GM19455 (cell line): Measurements from ENCODE around the gene METTL3.
"Not testable (repeated sequence)": the region's sequence is repeated elsewhere in the genome, so short reads cannot be mapped to it uniquely, and the experiment has no call there.

Source experiments
- ATAC-seq: cut with Tn5 transposase; IDR thresholded peaks from one replicate; pipeline ENCODE4 v1.9.1; 2021; ENCODE audit not compliant: unreplicated experiment

METTL3 gene

DNA sequence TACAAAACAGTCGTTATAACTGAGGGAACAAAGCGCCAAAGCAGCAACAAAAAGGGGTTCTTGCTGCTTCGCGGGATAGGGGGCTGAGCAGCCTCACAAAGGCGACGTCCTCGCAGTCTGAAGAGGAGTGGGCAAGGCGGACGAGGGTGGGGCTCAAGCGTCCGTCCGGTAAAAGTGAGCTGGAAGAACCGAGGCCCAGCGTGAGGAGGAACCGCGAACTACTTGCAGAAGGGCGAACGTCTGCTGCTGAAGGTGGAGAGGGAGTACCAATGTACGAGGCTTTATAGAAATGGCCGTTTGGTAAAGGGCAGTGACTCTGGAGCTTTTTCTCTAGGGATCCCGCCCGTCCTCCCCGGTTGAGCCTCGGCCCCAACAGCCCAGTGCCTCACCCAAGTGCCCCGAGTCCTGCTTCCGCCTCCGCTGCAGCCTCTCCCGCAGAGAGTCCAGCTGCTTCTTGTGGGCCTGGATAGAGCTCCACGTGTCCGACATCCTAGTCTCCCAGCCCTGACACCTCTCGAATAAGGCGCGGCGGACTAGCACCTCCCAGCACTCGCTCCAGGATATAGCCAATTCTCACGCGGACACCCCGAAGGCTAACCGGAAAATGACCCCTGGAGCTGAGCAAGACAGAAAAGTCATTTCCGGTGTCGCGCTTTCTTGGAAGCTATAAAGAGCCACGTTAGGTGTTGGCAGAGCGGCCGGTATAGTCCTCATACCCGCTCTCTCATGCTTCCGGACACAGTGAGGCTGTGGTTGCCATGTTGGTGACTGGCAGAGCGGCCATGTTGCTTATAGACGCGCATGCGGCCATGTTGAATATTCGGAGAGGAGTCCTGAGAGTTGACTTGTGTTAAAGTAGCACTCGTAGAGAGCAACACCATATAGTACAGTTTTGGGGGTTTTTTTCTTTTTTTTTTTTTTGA, at the start of gene METTL3:
Gene METTL3, minus strand, starts transcription at position 606 of the 923 bp plus-strand sequence. Its CDS starts 117 bp downstream, at position 489.
- ATAC-seq, result peak; percentile 98

DNA sequence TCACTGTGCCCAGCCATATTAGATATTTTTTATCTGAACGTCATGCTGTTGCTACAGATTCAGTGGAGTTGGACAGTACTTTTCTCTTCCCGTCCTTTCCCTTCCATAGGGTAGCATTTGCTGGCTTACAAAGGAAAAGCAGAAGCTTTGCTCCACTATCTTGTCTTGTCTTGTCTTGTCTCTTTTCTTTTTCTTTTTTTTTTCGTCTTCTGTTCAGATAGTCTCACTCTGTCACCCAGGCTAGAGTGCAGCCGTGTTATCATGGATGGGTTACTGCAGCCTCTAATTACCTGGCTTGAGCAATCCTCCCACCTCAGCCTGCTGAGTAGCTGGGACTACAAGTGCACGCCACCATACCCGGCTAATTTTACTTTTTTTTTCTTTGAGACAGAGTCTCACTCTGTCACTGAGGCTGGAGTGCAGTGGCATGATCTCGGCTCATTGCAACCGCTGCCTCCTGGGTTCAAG, 47.6 kb upstream of the METTL3 start:
- ATAC-seq, result no peak

DNA sequence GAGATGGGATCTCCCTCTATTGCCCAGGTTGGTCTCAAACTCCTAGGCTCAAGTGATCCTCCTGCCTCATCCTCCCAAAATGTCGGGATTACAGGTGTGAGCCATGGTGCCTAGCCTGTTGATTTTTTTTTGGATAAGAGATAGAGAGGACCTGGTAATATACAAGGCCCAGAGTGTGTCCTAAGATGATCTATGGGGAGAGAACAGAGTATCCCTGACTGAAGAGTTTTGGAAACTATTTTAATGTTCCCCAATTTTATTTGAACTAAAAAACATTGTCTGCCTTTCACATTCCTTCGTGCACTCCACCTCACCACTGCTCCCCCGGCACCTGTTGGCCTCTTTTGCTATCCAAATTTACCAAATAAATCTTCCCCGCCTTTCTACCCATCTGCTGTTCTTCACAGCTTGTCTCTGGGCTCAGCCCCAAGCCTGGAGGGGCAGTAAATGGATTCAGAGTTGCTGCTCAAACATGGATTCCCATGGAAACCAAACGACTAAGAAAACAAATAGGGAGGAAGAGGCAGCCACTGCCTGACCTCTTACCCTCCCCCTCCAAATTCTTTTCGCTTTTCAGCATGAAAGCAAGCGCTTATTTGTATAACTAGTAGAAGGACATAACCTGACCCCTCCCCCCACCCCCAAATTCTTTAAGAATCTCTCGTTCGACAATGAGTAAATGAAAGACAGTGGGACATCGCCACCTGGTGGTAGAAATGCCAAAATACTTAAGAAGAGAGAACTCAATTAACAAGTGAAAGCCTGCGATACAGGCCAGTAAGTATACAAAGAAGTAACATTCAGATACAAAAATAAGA, 46.2 kb upstream of the METTL3 start:
- ATAC-seq, result no peak

DNA sequence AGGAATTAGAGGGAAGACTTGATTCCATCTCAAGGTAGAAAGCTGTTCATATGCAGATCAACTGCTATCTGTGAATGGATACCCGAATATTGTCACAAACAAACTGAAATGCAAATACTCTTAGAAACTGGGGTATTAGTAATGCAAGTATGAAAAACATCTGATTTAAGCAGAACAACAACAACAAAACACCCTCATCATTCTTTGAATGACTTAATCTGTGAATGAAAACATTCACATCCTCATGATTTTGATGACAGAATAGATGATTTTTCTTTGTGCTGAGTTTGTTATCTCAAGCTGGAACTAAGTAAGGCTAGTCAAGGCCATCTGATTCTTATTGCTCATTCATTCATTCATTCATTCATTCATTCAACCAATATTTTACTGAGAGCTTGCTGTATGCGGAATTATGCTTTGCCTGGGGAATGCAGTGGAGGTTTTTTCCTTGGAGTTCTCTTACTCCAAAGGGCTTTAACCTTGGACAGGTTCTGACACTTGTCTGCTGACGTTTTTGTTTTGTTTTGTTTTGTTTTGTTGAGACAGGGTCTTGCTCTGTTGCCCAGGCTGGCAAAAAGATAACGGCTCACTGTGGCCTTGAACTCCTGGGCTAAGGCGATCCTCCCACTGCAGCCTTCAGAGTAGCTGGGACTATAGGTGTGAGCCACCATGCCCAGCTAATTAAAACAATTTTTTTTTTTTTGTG, 45.4 kb upstream of the METTL3 start:
- ATAC-seq, result no peak

DNA sequence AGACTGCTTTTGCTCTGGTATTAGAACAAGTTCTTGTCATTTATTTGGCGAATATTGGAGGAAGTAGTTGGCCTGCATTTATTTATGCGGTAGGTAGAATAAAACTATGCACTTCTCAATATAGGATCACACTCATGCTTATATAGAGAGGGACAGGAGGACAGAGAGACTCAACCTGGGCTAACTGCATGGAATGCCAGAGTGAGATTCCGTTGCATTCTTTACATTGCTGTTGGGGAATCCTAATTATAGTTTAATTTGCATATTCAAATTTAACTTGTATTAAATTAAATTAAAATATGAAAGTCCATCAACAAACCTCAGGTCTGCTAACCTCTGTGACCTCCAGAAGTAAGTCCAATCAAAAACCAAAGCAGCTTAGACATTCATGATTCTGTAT, 42.1 kb upstream of the METTL3 start:
- ATAC-seq, result no peak

DNA sequence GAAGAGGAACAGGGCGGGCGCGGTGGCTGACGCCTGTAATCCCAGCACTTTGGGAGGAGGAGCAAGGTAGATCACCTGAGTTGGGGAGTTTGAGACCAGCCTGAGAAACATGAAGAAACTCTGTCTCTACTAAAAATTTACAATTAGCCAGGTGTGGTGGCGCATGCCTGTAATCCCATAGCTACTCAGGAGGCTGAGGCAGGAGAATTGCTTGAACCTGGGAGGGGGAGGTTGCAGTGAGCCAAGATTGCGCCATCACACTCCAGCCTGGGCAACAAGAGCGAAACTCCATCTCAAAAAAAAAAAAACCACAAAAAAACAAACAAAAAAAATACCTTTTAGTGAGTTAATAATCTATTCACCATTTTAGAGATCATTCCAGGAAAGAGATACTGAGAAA, 33.4 kb upstream of the METTL3 start:
- ATAC-seq, result not testable (repeated sequence)

DNA sequence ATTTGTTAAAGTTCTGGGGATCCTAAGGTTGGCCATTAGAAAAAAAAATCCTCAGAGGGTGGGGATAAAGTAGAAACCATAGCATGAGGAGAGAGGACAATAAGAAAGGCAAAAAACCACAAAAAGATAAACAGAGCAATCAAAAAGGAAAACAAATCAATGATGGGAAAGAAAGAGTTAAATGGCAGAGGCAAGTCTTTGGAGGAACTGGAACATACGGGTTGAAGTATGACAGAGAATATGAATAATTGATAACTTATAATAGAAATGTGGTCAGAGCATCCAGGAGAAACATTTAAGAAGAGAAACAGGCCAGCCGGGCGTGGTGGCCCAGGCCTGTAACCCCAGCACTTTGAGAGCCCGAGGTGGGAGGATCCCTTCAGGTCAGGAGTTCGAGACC, 32.8 kb upstream of the METTL3 start:
- no peak for ATAC-seq

DNA sequence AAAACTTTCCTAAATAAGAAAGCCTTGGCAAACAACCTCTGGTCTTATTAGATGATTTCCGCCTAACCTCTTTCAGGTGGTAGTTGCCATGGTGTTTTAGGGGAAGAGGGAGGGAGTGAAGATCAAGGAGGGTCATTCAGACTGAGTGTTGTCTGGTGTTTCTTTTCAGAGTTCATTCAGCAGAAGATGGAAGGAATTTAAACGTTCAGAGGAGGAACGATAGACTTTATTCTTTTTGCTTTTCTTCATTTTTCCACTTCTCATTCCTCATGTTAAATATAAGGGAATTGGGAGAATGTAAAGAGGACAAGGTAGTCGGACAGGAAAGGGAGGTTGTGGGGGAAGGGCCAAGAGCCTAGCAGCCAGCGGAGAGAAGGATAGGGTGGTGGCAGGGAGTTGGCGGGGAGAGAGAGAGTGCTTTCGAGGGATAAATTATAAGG, 32.4 kb upstream of the METTL3 start:
- ATAC-seq, result no peak

DNA sequence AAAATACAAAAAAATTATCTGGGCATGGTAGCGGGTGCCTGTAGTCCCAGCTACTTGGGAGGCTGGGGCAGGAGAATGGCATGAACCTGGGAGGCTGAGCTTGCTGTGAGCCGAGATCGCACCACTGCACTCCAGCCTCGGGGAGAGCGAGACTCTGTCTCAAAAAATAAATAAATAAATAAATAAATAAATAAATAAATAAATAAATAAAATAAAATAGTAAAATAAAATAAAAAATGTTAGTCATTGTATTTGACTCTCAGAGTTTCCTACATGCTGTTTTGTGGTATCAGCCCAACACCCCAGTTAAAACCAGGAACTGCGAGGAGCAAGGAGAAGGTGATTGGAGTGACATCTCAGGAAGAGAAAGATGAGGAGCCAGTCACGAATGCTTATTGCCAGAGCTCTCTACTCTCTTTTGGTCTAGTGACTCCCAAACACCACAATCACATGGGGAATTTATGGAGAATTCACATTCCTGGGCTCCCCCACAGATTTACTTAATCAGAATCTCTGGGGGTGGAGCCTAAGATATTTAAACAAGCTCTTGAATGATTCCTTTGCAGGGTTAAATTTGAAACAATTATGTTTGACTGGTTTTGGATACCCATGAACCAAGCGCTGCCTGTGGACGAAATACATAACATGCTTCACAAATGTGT, 30.4 kb upstream of the METTL3 start:
- ATAC-seq, result no peak

DNA sequence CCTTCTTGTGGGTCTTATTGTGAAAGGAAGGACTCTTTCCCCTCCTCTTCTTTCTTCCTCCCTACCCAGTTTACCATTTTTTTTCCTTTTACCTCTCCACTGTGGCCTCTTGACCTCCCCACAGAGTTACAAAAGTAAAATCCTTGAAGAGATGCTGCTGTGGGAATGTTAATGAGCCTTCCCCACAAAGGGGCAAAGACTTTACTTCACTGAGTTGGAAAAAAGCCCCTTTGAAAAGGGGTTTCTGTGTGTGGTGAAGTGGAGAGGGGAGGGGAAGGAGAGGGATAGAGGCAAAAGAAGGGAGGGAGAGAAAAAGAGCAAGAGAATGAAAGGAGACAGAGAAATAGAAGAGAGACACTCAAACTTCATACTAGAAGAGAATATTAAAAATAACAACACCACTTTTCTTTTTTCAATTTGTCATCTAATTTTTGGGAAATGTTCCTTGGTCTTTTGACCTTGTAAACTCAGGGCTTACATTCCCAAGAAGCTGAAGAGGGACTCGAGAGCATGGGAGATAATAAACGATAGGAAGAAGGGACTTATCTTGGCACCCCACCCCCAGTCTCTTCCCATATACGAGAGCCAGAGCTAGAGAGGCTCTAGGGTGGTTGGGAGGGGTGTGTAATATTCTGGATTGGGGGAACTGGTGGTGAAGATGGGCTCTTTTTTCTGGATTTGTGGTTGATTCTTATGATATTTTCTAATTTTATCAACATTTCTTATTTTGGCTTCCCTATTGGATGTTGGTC, 28.2 kb upstream of the METTL3 start:
- ATAC-seq, result no peak

DNA sequence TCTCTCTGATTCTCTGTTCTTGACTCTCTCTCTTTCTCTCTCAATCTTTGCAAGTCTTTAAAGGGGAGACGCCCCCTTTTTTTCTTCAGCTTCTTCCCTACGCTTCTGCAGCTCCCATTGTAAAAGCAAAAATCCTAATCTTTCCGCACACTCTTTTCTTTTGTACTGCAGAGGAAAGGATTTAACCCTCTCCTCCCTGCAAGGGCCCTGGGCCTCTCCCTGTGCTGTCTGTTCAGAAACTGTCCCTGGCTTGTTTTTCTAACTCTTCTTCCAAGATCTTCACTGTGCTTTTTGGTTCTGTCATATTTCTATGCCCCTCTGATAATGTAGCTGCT, 25.9 kb upstream of the METTL3 start:
- ATAC-seq, result no peak

DNA sequence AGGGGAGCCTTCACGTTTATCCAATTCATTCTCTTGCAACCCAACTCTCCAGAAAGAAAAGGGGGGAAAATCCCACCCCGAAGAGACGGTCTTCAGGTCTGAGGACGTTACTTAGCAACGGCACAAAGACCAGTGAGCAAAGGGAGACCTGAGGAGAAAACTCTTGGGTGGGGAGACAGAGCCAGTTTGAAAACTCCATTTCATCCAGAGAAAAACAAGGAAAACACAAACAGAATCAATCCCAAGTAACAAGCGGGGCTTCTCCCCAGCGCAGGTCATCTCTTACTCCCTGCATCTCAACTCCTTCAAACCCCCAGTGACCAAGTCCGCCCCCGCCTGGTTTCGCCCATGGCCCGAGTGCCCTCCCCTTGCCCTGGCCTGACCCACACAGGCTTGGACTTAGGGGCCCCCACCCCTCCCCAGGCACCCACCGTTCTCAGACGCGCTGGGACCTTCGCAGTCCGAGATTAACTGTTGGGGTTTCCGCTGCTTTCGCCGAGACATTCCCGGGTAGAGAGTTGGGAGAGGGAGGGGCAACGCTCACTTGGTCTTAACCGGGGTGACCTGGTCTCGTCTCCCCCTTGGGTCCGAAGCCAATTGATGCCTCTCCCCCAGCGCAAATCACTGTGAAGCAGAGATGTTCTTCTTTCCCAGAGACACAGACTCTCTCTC, 25.4 kb upstream of the METTL3 start:
- no peak for ATAC-seq

DNA sequence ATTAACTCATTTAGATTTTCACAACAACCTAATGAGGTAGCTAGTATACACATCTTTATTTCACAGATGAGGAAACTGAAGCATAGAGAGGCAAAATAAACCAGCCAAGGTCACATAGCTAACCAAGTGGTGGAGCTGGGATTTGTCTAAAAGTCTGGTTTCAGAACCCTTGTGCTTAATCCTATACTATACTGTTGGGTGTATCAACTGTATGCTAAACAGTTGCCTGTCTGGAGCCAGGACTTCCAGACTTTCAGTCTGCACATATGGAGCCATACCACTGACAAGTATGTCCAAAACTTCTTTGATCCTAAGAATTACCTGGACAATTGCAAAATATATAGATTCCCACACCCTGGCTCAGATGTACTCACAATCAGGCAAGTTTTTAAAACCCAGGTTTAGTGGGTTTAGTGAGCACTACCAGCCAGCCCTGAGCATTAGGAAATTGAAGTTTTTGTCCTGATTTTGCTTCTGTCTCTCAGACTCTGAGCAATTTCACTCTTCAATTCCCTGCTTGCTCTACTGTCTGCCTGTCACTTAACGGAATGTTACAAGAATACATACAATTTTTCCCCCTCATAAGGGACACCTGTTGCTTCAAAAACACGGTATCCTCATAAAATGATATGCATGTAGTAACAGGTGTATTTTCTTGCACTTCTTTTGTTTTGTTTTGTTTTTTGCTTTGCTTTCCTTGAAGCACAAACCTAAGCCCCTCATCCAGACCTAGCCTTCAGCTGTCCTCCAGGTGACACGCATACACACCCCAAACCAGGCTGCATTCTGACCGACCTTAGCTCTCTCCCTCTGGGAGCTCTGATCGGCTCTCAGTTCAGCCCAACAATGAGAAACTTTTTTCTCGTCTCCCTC, 24.6 kb upstream of the METTL3 start:
- ATAC-seq, result no peak

DNA sequence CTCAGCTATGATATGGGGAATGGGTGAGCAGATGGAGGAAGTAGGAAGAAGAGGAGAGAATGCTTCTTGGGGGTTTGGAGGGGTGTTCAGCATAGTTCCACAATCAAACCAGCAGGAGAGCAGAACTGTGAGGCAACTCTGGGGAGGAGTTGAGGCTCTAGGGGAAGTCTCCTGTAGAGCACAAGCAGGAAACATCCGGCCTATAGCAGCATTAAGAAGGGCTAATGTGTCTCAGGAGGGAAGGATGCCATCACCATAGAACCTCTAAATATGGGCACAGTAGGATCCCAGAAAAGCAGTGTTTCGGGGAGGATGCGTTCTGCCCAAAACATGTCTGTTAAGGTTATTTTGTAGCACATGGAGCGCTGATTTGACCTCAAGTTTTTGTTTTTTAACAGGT, 23.4 kb upstream of the METTL3 start:
- no peak for ATAC-seq

DNA sequence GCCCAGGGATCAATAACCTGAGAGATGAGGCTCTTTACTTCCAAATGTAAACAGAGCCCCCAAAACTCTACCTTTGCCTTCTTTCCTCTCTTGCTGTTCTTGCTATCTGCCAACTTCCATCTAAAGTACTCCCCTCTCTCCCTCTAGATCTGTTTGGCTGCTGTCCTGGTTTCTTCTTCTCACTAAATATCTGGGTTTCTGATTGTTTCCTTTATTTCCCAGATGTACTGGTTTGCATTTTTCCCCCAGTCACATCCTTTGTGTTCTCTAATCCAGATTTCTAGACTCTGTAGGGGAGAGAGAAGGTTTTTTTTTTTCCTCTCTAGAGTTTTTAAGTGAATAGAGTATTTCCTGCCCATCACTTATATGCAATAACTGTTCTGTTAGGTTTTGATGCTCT, 22.2 kb upstream of the METTL3 start:
- no peak for ATAC-seq

DNA sequence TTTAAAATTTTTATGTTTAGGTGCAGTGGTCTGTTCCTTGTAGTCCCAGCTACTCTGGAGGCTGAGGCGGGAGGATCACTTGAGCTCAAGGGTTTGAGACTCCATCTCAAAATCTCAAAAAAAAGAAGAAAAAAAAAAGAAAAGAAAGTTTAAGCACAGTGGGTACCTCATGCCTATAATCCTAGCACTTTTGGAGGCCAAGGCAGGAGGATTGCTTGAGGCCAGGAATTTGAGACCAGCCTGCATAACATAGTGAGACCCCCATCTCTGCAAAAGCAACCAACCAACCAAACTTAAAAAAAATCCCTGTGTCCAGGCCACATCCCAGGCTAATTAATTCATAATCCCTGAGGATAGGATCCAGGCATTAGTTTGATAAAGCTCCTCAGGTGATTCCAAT, 18.4 kb upstream of the METTL3 start:
- no peak for ATAC-seq

DNA sequence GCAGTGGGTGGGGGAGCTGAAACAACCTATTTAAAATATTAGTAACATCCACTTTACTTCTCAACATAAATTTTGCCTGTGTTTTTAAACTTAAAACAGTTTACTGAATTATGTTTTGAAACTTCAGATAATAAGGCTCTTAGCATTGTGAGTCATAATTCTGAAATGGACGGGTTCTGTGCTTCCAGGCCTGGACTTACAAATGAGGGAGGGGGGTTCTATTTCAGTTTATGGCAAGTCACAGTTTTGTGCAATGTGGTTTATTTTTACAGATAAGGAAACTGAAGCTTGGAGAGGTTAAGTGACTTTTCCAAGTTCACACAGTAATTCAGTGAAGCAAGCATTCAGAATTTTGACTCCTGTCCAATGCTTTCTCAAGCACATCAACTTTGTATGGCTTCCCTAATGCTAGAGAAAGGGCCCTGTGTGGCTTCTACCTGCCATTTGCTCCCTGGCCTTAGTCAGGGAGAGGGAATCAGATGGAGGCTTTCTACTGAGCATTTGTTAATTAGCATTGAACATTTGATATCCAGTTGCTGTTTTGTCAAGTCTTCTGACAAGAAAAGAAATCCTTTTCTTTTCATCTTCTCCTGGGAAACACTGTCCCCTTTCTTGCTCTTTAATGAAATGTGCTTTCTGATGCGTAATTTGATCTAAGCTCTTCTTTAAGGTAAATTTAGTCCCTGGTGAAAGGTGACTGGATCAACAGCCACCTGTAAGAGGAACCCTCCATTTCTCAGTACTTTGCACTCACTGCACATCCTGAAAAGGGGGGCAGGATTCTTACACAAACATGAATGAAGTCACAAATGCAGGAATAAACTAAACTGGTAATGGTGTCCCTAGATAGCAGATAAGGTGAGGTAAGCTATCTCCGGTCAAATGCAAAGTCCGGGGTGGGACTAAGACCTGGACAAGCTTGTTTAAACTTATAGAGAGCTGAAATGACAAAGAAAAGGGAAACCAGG, 17.5 kb upstream of the METTL3 start:
- ATAC-seq, result no peak

DNA sequence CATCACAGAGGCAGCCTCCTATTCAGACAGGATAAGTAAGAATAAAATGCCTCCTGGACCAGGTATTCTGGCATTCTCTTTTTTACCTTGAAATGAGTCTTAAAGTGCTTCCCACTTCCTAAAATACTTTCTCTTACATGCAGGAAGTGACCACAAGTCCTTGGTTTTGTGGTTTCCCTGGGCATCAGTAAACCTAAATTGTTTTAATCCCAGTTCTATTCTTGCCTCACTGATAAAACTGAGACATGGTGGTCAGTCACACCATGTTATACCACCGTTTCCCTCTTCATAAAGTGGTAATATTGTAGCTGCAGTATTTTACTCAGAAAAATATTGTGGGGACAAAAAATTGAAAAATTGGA, 16.2 kb upstream of the METTL3 start:
- ATAC-seq, result no peak
